ENCODE data around the gene HOXC11. TPM values are rescaled to one million over a fixed set of nuclear protein-coding genes. Genes with fewer than 3 reads are reported as not detected.

Gene HOXC11
- total RNA-seq, 2 donors from 2014 or later = not detected

GRCh38 chr12:53980802-53981496 lies 8.0 kb downstream of the HOXC11 start:
- DNase-seq (ENCODE audit: low spot score) = no peak
- Histone ChIP-seq H3K4me3 (no peak overlapping the region), H3K9me3 (no peaks in the 10 kb centered on the region), H3K27ac (no peak overlapping the region), H3K27me3 (peaks cover 66 to 73% of the 10 kb centered on the region in 2 donors), H3K4me1 (peaks cover 0 to 20% of the 10 kb centered on the region in 2 donors), H3K36me3 (no peaks in the 10 kb centered on the region)
- TF ChIP-seq CTCF (IDR thresholded peaks at IDR 0.05) = no peak

- Histone ChIP-seq H3K27me3 (peaks cover 68 to 74% of the 10 kb centered on the region in 2 donors), H3K4me3 (no peak overlapping the region), H3K9me3 (no peaks in the 10 kb centered on the region), H3K36me3 (no peaks in the 10 kb centered on the region), H3K4me1 (peaks cover 0 to 25% of the 10 kb centered on the region in 2 donors), H3K27ac (no peak overlapping the region)
- no peak for DNase-seq (ENCODE audit: low spot score)
- no peak for TF ChIP-seq CTCF (IDR thresholded peaks at IDR 0.05)
These were observed 9.0 kb downstream of the HOXC11 start for GRCh38 chr12:53981634-53982565.

GRCh38 chr12:53982648-53983567 lies 10.0 kb downstream of the HOXC11 start:
- no peak for DNase-seq (ENCODE audit: low spot score)
- no peak for TF ChIP-seq CTCF (IDR thresholded peaks at IDR 0.05)
- no peak overlapping the region for H3K27ac ChIP-seq
- H3K27me3 ChIP-seq = peaks cover 66 to 73% of the 10 kb centered on the region in 2 donors
- H3K4me1 ChIP-seq = peaks cover 0 to 25% of the 10 kb centered on the region in 2 donors
- no peaks in the 10 kb centered on the region for H3K36me3 ChIP-seq
- no peaks in the 10 kb centered on the region for H3K9me3 ChIP-seq
- no peak overlapping the region for H3K4me3 ChIP-seq

GRCh38 chr12:53983568-53983949 lies 10.6 kb downstream of the HOXC11 start:
- no peaks in the 10 kb centered on the region for H3K36me3 ChIP-seq
- no peak overlapping the region for H3K4me3 ChIP-seq
- H3K4me1 ChIP-seq = peaks cover 0 to 25% of the 10 kb centered on the region in 2 donors
- no peaks in the 10 kb centered on the region for H3K9me3 ChIP-seq
- H3K27ac ChIP-seq = no peak overlapping the region
- H3K27me3 ChIP-seq = peaks cover 69 to 74% of the 10 kb centered on the region in 2 donors
- no peak for TF ChIP-seq CTCF (IDR thresholded peaks at IDR 0.05)
- no peak for DNase-seq (ENCODE audit: low spot score)

GRCh38 chr12:53983950-53984572 lies 11.1 kb downstream of the HOXC11 start:
- H3K27me3 ChIP-seq = peaks cover 73 to 74% of the 10 kb centered on the region in 2 donors
- H3K4me1 ChIP-seq = peaks cover 0 to 26% of the 10 kb centered on the region in 2 donors
- no peak overlapping the region for H3K27ac ChIP-seq
- TF ChIP-seq CTCF (IDR thresholded peaks at IDR 0.05) = no peak
- no peaks in the 10 kb centered on the region for H3K36me3 ChIP-seq
- H3K4me3 ChIP-seq = no peak overlapping the region
- DNase-seq (ENCODE audit: low spot score) = no peak
- no peaks in the 10 kb centered on the region for H3K9me3 ChIP-seq

Data from right atrium auricular region (tissue), 2 donors.